Adrenal gland (tissue), 12 donors: Measurements from ENCODE around the gene NSD1. TPM values are rescaled to one million over a fixed set of nuclear protein-coding genes. Genes with fewer than 3 reads are reported as not detected.
A peak's percentile ranks its signal among the peaks of the same experiment; 100 is the strongest.

Experiments
- DNase-seq, 7 donors: peaks; one replicate each; pipeline ENCODE4 v3.0.0-alpha.2; 2019 to 2020
- H3K27ac ChIP-seq, 5 donors: fragments of 200-600 bp; sonication (generic) in 4 of 5; 1 replicate in 3 of 5; 2 replicates in 2 of 5; pipeline versions ENCODE4 v1.5.1 to v1.8.0; 2016 to 2020; ENCODE audit warnings: mild to moderate bottlenecking in 1 of 5
- H3K27me3 ChIP-seq: fragments of 200-600 bp; 2 replicates; pipeline ENCODE4 v1.8.0; 2021
- H3K36me3 ChIP-seq, 2 donors: fragments of 200-600 bp; replicated peaks in 1 of 2; 1 replicate in 1 of 2; 2 replicates in 1 of 2; pipeline versions ENCODE4 v1.5.1 to v1.8.0; 2018 to 2022
- H3K4me1 ChIP-seq, 2 donors: fragments of 200-600 bp; replicated peaks in 1 of 2; 1 replicate in 1 of 2; 2 replicates in 1 of 2; pipeline versions ENCODE4 v1.5.1 to v1.8.0; 2018 to 2021
- H3K4me3 ChIP-seq, 4 donors: fragments of 200-600 bp; sonication (generic) in 3 of 4; one replicate each; pipeline ENCODE4 v1.5.1; 2016 to 2018
- H3K9me3 ChIP-seq, 3 donors: fragments of 200-600 bp; sonication (generic) in 1 of 3; replicated peaks in 1 of 3; 1 replicate in 2 of 3; 2 replicates in 1 of 3; pipeline versions ENCODE4 v1.5.1 to v1.8.0; 2016 to 2021
- CTCF ChIP-seq, 6 experiments: fragments of 450-650 bp in 4 of 6; fragments of 200-600 bp in 2 of 6; sonication (generic) in 1 of 6; IDR thresholded peaks; 1 replicate in 5 of 6; 2 replicates in 1 of 6; pipeline versions ENCODE4 v1.5.1 to v1.8.0; 2016 to 2021; ENCODE audit warnings: antibody characterized with exemption in 6 of 6, mild to moderate bottlenecking in 2 of 6, moderate library complexity in 1 of 6
- POLR2A ChIP-seq, 2 donors: fragments of 450-650 bp; IDR thresholded peaks; one replicate each; pipeline ENCODE4 v1.6.1; 2017; ENCODE audit warnings: antibody characterized with exemption in 2 of 2, mild to moderate bottlenecking in 2 of 2, moderate library complexity in 1 of 2
- WGBS, 4 donors: extraction: QIAGEN DNeasy Blood & Tissue Kit in 2 of 4; methylation state at CpG; one replicate each; pipeline versions ENCODE4 v1.1.5 to v1.1.7; 2013 to 2017; 5-methylcytosine and 5-hydroxymethylcytosine counted together
- intact Hi-C, 2 donors: fragments of 100-400 bp; cut with DNase I; formaldehyde crosslinking; loops; one replicate each; pipeline versions ENCODE4 v1.14.1 to v1.15.0; 2022 to 2023
- polyA plus RNA-seq, 3 donors: library from polyadenylated mRNA; stranded (reverse); fragments of 200-250 nt in 2 of 3; fragments of 350-450 nt in 1 of 3; fragmentation: Illumina TruSeq in 1 of 3; extraction: RNeasy Lipid Tissue Mini Kit (QIAGEN cat#74804) in 1 of 3; gene quantifications; one replicate each; pipeline ENCODE4 v1.2.3, GENCODE V29; 2013 to 2014
- total RNA-seq, 9 donors: library from RNA; depleted of rRNA in 4 of 9; stranded (reverse); fragments of >200 nt in 4 of 9; fragments of 120-200 nt in 1 of 9; fragmentation: NEBNext Ultra II Directional in 1 of 9; extraction: Animal tissue kit (Norgen Biotek cat#: 25700) in 1 of 9; gene quantifications; one replicate each; pipeline versions ENCODE4 v1.1.0 to v1.2.4, GENCODE V29; 2013 to 2023
- donor health status: healthy with polysubstance abuse.
- donor health status: Bipolar disorder and iron deficiency.
- donor health status: DM: yes; HTN: yes; CAD: no.
- donor health status: DM: no; HTN: no; CAD: no.
- donor health status: DM: no; HTN: no; CAD: no.
- donor health status: DM: yes; HTN: yes; CAD: no.

Gene NSD1
- total and polyA plus RNA-seq, 12 donors: 6.4 to 73.9 (median 44.3) TPM

- WGBS, 4 donors: 95 to 98% (median 96%) methylated on average over 4 of the region's 4 CpGs
- peaks cover 0 to 73% of the 10 kb centered on the region in 2 donors for H3K36me3 ChIP-seq
These were observed 137.5 kb downstream of the NSD1 start for GRCh38 chr5:177271113-177271512.

GRCh38 chr5:177275883-177276282 is 142.3 kb downstream of the NSD1 start:
- whole genome bisulfite sequencing, 4 donors: 90 to 97% (median 95%) methylated on average over 6 of the region's 6 CpGs
- Histone ChIP-seq H3K27me3 (no peaks in the 10 kb centered on the region), H3K4me1 (peaks cover 0 to 12% of the 10 kb centered on the region in 2 donors), H3K36me3 (peaks cover 0 to 63% of the 10 kb centered on the region in 2 donors), H3K4me3 (no peak overlapping the region), H3K27ac (no peak overlapping the region), H3K9me3 (no peaks in the 10 kb centered on the region)
- no peak for DNase-seq
- no peak for TF ChIP-seq POLR2A (IDR thresholded peaks at IDR 0.05)
- no peak for TF ChIP-seq CTCF (IDR thresholded peaks at IDR 0.05)
- intact Hi-C loops: loop anchor here in 1 of 2 donors (10.0 kb wide), 1 partner anchor 131 kb away; no protein-coding TSS in a partner anchor

More at GRCh38 chr5:177271113-177271512, 137.5 kb downstream of the NSD1 start:
- no peak for DNase-seq
- TF ChIP-seq CTCF (IDR thresholded peaks at IDR 0.05) (no peak), POLR2A (IDR thresholded peaks at IDR 0.05) (no peak)
- Histone ChIP-seq H3K4me1 (peaks cover 0 to 5% of the 10 kb centered on the region in 2 donors), H3K27ac (no peak overlapping the region), H3K27me3 (no peaks in the 10 kb centered on the region), H3K4me3 (no peak overlapping the region), H3K9me3 (no peaks in the 10 kb centered on the region)
- intact Hi-C loops: loop anchor here in 1 of 2 donors (10.0 kb wide), 1 partner anchor 126 kb away; no protein-coding TSS in a partner anchor

- no peaks in the 10 kb centered on the region for H3K27me3 ChIP-seq
- 42 to 78% (median 68%) methylated on average over 1 of the region's 1 CpG for WGBS, 4 donors
- H3K36me3 ChIP-seq: peaks cover 0 to 62% of the 10 kb centered on the region in 2 donors
- H3K9me3 ChIP-seq: no peaks in the 10 kb centered on the region
- H3K4me1 ChIP-seq: peaks cover 0 to 12% of the 10 kb centered on the region in 2 donors
- intact Hi-C loops: loop anchor here in 1 of 2 donors (10.0 kb wide), 1 partner anchor 132 kb away; no protein-coding TSS in a partner anchor
- DNase-seq: no peak
- no peak overlapping the region for H3K4me3 ChIP-seq
- TF ChIP-seq CTCF (IDR thresholded peaks at IDR 0.05): no peak
- TF ChIP-seq POLR2A (IDR thresholded peaks at IDR 0.05): no peak
- H3K27ac ChIP-seq: peak overlapping the region in 1 of 5 donors; percentile 11
These were observed 143.3 kb downstream of the NSD1 start for GRCh38 chr5:177276886-177277285.

- DNase-seq: no peak
- no peak overlapping the region for H3K27ac ChIP-seq
- no peaks in the 10 kb centered on the region for H3K4me1 ChIP-seq
- no peaks in the 10 kb centered on the region for H3K9me3 ChIP-seq
- TF ChIP-seq POLR2A (IDR thresholded peaks at IDR 0.05): no peak
- TF ChIP-seq CTCF (IDR thresholded peaks at IDR 0.05): no peak
- H3K27me3 ChIP-seq: no peaks in the 10 kb centered on the region
- intact Hi-C loops: no loop called here
- peaks cover 0 to 94% of the 10 kb centered on the region in 2 donors for H3K36me3 ChIP-seq
- 89 to 91% (median 90%) methylated on average over 2 of the region's 2 CpGs for WGBS, 4 donors
- H3K4me3 ChIP-seq: no peak overlapping the region
These were observed 154.6 kb downstream of the NSD1 start for GRCh38 chr5:177288191-177288590.
